HEK293 (cell line): ENCODE measurements around the gene HINT1.

Source experiments
- CTCF ChIA-PET: fragments of 350-600 bp; formaldehyde crosslinking; extraction: SDS; loops from one replicate; lab custom pipeline; 2021; ENCODE audit warnings: antibody characterized with exemption; lab: Yijun Ruan, JAX
- POLR2A ChIA-PET: fragments of 300-600 bp; formaldehyde crosslinking; extraction: SDS; loops from one replicate; lab custom pipeline; 2020; ENCODE audit warnings: antibody characterized with exemption, inconsistent platforms; lab: Yijun Ruan, JAX
- H3K27ac ChIP-seq: fragments of 200-500 bp; sonication (Bioruptor generic); 2 replicates; pipeline ENCODE4 v1.5.1; 2014; ENCODE audit warnings: low read depth, low read length, control low read depth, inconsistent platforms; ENCODE audit errors: extremely low read depth
- H3K36me3 ChIP-seq, 2 experiments: fragments of 200-500 bp in 1 of 2; sonication (Bioruptor generic) in 1 of 2; 1 replicate in 1 of 2; 2 replicates in 1 of 2; pipeline ENCODE4 v1.5.1; 2014 to 2017; ENCODE audit warnings: inconsistent platforms in 2 of 2, low read length in 2 of 2; ENCODE audit not compliant: control insufficient read depth in 2 of 2, insufficient read depth in 1 of 2
- H3K4me1 ChIP-seq: fragments of 200-500 bp; sonication (Bioruptor generic); 2 replicates; pipeline ENCODE4 v1.5.1; 2014; ENCODE audit warnings: mild to moderate bottlenecking, low read length, inconsistent platforms; ENCODE audit not compliant: control insufficient read depth, insufficient read depth
- H3K4me3 ChIP-seq: 2 replicates; pipeline ENCODE4 v1.5.1; 2011; ENCODE audit warnings: low read depth, mild to moderate bottlenecking, control low read depth, low read length, moderate library complexity
- H3K9me3 ChIP-seq: fragments of 200-500 bp; sonication (Bioruptor generic); 2 replicates; pipeline ENCODE4 v1.5.1; 2014; ENCODE audit warnings: low read depth, low read length, inconsistent platforms; ENCODE audit not compliant: control insufficient read depth, insufficient read depth
- ATF2 ChIP-seq: fragments of 450-650 bp; formaldehyde crosslinking; IDR thresholded peaks from 2 replicates; pipeline ENCODE4 v1.5.1; 2016; ENCODE audit warnings: missing biosample characterization, missing genetic modification characterization, low read depth
- GLI4 ChIP-seq: fragments of 450-650 bp; formaldehyde crosslinking; IDR thresholded peaks from 2 replicates; pipeline ENCODE4 v1.5.1; 2016; ENCODE audit warnings: missing biosample characterization, missing genetic modification characterization
- PRDM6 ChIP-seq: fragments of 450-650 bp; formaldehyde crosslinking; IDR thresholded peaks from 2 replicates; pipeline ENCODE4 v1.5.1; 2017; ENCODE audit warnings: missing biosample characterization, missing genetic modification characterization
- RBAK ChIP-seq: fragments of 450-650 bp; formaldehyde crosslinking; IDR thresholded peaks from 2 replicates; pipeline ENCODE4 v1.5.1; 2016; ENCODE audit warnings: missing biosample characterization, missing genetic modification characterization
- SCRT1 ChIP-seq: fragments of 450-650 bp; formaldehyde crosslinking; IDR thresholded peaks from 2 replicates; pipeline ENCODE4 v1.5.1; 2016; ENCODE audit warnings: missing biosample characterization, missing genetic modification characterization, borderline replicate concordance
- YY1 ChIP-seq: fragments of 450-650 bp; formaldehyde crosslinking; IDR thresholded peaks from 2 replicates; pipeline ENCODE4 v1.5.1; 2018; ENCODE audit warnings: missing biosample characterization, missing genetic modification characterization
- ZNF18 ChIP-seq: fragments of 450-650 bp; formaldehyde crosslinking; IDR thresholded peaks from 2 replicates; pipeline ENCODE4 v1.5.1; 2016; ENCODE audit warnings: missing biosample characterization, missing genetic modification characterization
- ZNF335 ChIP-seq: fragments of 450-650 bp; formaldehyde crosslinking; conservative IDR thresholded peaks from 2 replicates; pipeline ENCODE4 v1.5.1; 2016; ENCODE audit warnings: missing biosample characterization, missing genetic modification characterization
- ZNF350 ChIP-seq: fragments of 450-650 bp; formaldehyde crosslinking; IDR thresholded peaks from 2 replicates; pipeline ENCODE4 v1.5.0; 2017; ENCODE audit warnings: missing biosample characterization, mild to moderate bottlenecking, missing genetic modification characterization
- ZNF354C ChIP-seq: fragments of 450-650 bp; formaldehyde crosslinking; IDR thresholded peaks from 2 replicates; pipeline ENCODE4 v1.5.1; 2016; ENCODE audit warnings: missing biosample characterization, missing genetic modification characterization, low read depth, borderline replicate concordance
- ZNF501 ChIP-seq: fragments of 450-650 bp; formaldehyde crosslinking; IDR thresholded peaks from 2 replicates; pipeline ENCODE4 v1.5.1; 2016; ENCODE audit warnings: missing biosample characterization, missing genetic modification characterization
- ZNF518A ChIP-seq: fragments of 450-650 bp; formaldehyde crosslinking; conservative IDR thresholded peaks from 2 replicates; pipeline ENCODE4 v1.5.1; 2016; ENCODE audit warnings: low read depth, missing biosample characterization, missing genetic modification characterization
- ZNF544 ChIP-seq: fragments of 450-650 bp; formaldehyde crosslinking; IDR thresholded peaks from 2 replicates; pipeline ENCODE4 v1.5.0; 2017; ENCODE audit warnings: missing biosample characterization, missing genetic modification characterization
- ZNF560 ChIP-seq: fragments of 450-650 bp; formaldehyde crosslinking; IDR thresholded peaks from 2 replicates; pipeline ENCODE4 v1.5.1; 2017; ENCODE audit warnings: missing biosample characterization, missing genetic modification characterization, borderline replicate concordance
- ZNF596 ChIP-seq: fragments of 450-650 bp; IDR thresholded peaks from 2 replicates; pipeline ENCODE4 v1.5.0; 2018; ENCODE audit warnings: missing biosample characterization, mild to moderate bottlenecking, missing genetic modification characterization, moderate library complexity
- ZNF670 ChIP-seq: fragments of 450-650 bp; formaldehyde crosslinking; IDR thresholded peaks from 2 replicates; pipeline ENCODE4 v1.5.1; 2016; ENCODE audit warnings: missing biosample characterization, missing genetic modification characterization, low read depth
- ZNF776 ChIP-seq: fragments of 450-650 bp; formaldehyde crosslinking; IDR thresholded peaks from 2 replicates; pipeline ENCODE4 v1.5.0; 2017; ENCODE audit warnings: missing biosample characterization, missing genetic modification characterization, borderline replicate concordance
- ZNF791 ChIP-seq: fragments of 450-650 bp; formaldehyde crosslinking; IDR thresholded peaks from 2 replicates; pipeline ENCODE4 v1.5.1; 2016; ENCODE audit warnings: missing biosample characterization, missing genetic modification characterization

HINT1 gene

GRCh38 chr5:131114754-131115153 lies 50.3 kb downstream of the HINT1 start:
- Histone ChIP-seq H3K4me1 (peaks cover 3% of the 10 kb centered on the region; the same call in 1 of the 2 replicates), H3K9me3 (no peaks in the 10 kb centered on the region), H3K27ac (no peak overlapping the region), H3K36me3 (no peaks in the 10 kb centered on the region), H3K4me3 (no peak overlapping the region)
- CTCF ChIA-PET = interaction anchor here (1.1 to 1.3 kb wide), 2 partner anchors 267 to 1344 kb away, joined by 3 to 4 read pairs; no protein-coding TSS in a partner anchor
- no peak for TF ChIP-seq ZNF335 (tag by site-specific recombination)
- no peak for TF ChIP-seq ZNF354C (tag by site-specific recombination)
- no peak for TF ChIP-seq ZNF544 (tag by site-specific recombination)
- no peak for TF ChIP-seq GLI4 (tag by site-specific recombination)
- no peak for TF ChIP-seq ZNF18 (tag by site-specific recombination)
- no peak for TF ChIP-seq ATF2 (tag by site-specific recombination)
- no peak for TF ChIP-seq ZNF596 (tag by site-specific recombination)
- TF ChIP-seq ZNF350 = no peak
- TF ChIP-seq ZNF791 (tag by site-specific recombination) = no peak
- no peak for TF ChIP-seq PRDM6 (tag by site-specific recombination)
- no peak for TF ChIP-seq RBAK
- no peak for TF ChIP-seq YY1
- TF ChIP-seq ZNF670 = no peak
- TF ChIP-seq ZNF776 (tag by site-specific recombination) = no peak
- TF ChIP-seq SCRT1 (tag by site-specific recombination) = no peak
- TF ChIP-seq ZNF518A = no peak
- TF ChIP-seq ZNF560 (tag by site-specific recombination) = no peak
- no peak for TF ChIP-seq ZNF501
- POLR2A ChIA-PET = interaction anchor here (0.6 kb wide), 1 partner anchor 1211 kb away, joined by 3 read pairs; the partner anchor contains the start of gene CHSY3
